Body of pancreas (tissue), 4 donors: ENCODE results near the gene ABCB11. TPM values are rescaled to one million over a fixed set of nuclear protein-coding genes. Genes with fewer than 3 reads are reported as not detected.

Source experiments
- ATAC-seq: fragments of 150-250 bp; one replicate; pipeline ENCODE4 v1.9.1; 2016
- DNase-seq, 4 donors: peaks; one replicate each; pipeline ENCODE4 v3.0.0-alpha.2; 2019
- H3K27ac ChIP-seq, 4 donors: fragments of 200-600 bp; sonication (generic); 1 replicate in 3 of 4; 2 replicates in 1 of 4; pipeline versions ENCODE4 v1.5.1 to v1.6.1; 2016 to 2019; ENCODE audit warnings: mild to moderate bottlenecking in 1 of 4, mixed read lengths in 1 of 4, moderate library complexity in 1 of 4
- H3K27me3 ChIP-seq, 2 donors: fragments of 200-600 bp; sonication (generic); one replicate each; pipeline ENCODE4 v1.6.0; 2016; ENCODE audit warnings: mild to moderate bottlenecking in 1 of 2
- H3K36me3 ChIP-seq, 2 donors: fragments of 200-600 bp; sonication (generic); replicated peaks in 1 of 2; 2 replicates each; pipeline ENCODE4 v1.5.1; 2016; ENCODE audit warnings: low read depth in 2 of 2; ENCODE audit not compliant: insufficient read depth in 1 of 2
- H3K4me1 ChIP-seq: fragments of 200-600 bp; sonication (generic); one replicate; pipeline ENCODE4 v1.6.0; 2016
- H3K4me3 ChIP-seq, 2 donors: fragments of 200-600 bp; sonication (generic); 1 replicate in 1 of 2; 2 replicates in 1 of 2; pipeline ENCODE4 v1.5.1; 2016 to 2019
- H3K9me3 ChIP-seq, 3 donors: fragments of 200-600 bp; sonication (generic); 1 replicate in 2 of 3; 2 replicates in 1 of 3; pipeline ENCODE4 v1.5.1; 2016
- CTCF ChIP-seq, 7 experiments: fragments of 450-650 bp in 4 of 7; fragments of 200-600 bp in 3 of 7; sonication (generic) in 3 of 7; IDR thresholded peaks; one replicate each; pipeline ENCODE4 v1.5.1; 2016 to 2019; ENCODE audit warnings: antibody characterized with exemption in 7 of 7
- POLR2A ChIP-seq, 3 donors: fragments of 450-650 bp; IDR thresholded peaks; one replicate each; pipeline ENCODE4 v1.6.1; 2016; ENCODE audit warnings: antibody characterized with exemption in 3 of 3, mild to moderate bottlenecking in 2 of 3
- WGBS, 2 donors: methylation state at CpG; one replicate each; pipeline ENCODE4 v1.1.5; 2017; 5-methylcytosine and 5-hydroxymethylcytosine counted together
- intact Hi-C: fragments of 100-400 bp; cut with DNase I; formaldehyde crosslinking; loops from one replicate; pipeline ENCODE4 v1.15.1; 2023
- total RNA-seq, 2 donors: library from RNA; depleted of rRNA; stranded (reverse); fragments of >200 nt; gene quantifications; one replicate each; pipeline ENCODE4 v1.1.0, GENCODE V29; 2016

The ABCB11 gene
- total RNA-seq, 2 donors from 2014 or later, result 0.33 TPM; not detected in 1

DNA sequence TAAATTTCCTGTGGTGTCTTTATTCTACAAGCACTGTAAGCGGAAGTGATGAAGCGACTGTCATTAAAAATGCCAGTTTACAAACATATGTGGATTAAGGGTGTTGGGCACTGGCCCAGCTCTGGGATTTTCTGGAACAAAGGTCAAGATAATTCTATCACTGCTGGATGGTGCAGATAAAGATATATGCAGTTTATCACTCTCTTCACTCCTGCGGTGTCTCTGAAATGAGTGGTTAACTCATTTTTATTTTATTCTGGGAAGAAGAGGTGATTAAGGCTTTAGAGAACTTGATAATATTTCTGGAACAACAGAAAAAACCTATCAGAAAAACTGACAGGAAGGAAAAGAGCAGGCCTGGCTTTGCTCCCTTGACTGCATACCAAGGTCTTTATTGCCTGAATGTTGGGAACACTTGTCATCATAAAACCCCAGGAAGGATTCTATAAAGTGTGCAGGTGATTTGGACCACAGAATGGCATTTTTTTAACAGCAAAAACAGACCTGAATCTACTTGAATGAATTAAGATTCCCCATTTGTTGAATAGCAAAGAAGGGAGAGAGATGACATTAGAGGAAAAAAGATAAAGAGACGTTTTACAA is 32.4 kb downstream of the ABCB11 start:
- H3K27me3 ChIP-seq, result no peaks in the 10 kb centered on the region
- DNase-seq (no peak), ATAC-seq (no peak)
- no peak overlapping the region for H3K27ac ChIP-seq
- intact Hi-C loops, result no loop called here
- H3K9me3 ChIP-seq, result no peaks in the 10 kb centered on the region
- H3K4me3 ChIP-seq, result no peak overlapping the region
- no peaks in the 10 kb centered on the region for H3K4me1 ChIP-seq
- TF ChIP-seq CTCF (IDR thresholded peaks at IDR 0.05), result no peak
- no peak for TF ChIP-seq POLR2A (IDR thresholded peaks at IDR 0.05)
- 86 to 87% methylated on average over 4 of the region's 4 CpGs for WGBS, 2 donors
- no peaks in the 10 kb centered on the region for H3K36me3 ChIP-seq

GRCh38 chr2:168997794-168998193 is 33.3 kb downstream of the ABCB11 start:
- 75 to 94% methylated on average over 1 of the region's 1 CpG for WGBS, 2 donors
- TF ChIP-seq CTCF (IDR thresholded peaks at IDR 0.05), result no peak
- no peak for TF ChIP-seq POLR2A (IDR thresholded peaks at IDR 0.05)
- intact Hi-C loops, result no loop called here
- no peak overlapping the region for H3K27ac ChIP-seq
- H3K4me1 ChIP-seq, result no peaks in the 10 kb centered on the region
- H3K4me3 ChIP-seq, result no peak overlapping the region
- H3K9me3 ChIP-seq, result no peaks in the 10 kb centered on the region
- H3K36me3 ChIP-seq, result no peaks in the 10 kb centered on the region
- no peaks in the 10 kb centered on the region for H3K27me3 ChIP-seq
- no peak for ATAC-seq
- DNase-seq, result no peak

DNA sequence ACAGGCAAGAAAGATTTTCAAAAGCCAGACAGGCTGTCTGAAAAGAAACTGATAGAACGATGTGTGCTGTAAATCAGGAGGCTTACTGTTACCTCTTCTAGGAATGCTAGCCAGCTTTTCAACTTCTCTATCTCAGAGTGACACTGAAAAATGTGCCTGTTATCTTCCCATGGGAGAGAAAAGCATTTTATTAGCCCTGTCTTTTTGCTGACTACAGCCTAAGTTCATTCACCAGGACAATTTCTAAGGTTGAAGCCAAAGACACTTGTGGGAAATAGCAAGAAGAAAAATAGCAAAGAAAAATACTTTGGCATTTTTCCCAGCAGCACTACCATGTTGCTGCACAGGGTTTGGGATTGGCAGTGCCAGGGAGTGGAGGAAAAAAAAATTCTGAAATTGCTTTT is 34.0 kb downstream of the ABCB11 start:
- peak; percentile 12 for ATAC-seq
- no peak for DNase-seq
- 14 to 32% methylated on average over 1 of the region's 1 CpG for WGBS, 2 donors
- Histone ChIP-seq H3K4me1 (no peaks in the 10 kb centered on the region), H3K27me3 (no peaks in the 10 kb centered on the region), H3K36me3 (no peaks in the 10 kb centered on the region), H3K4me3 (no peak overlapping the region), H3K9me3 (no peaks in the 10 kb centered on the region), H3K27ac (no peak overlapping the region)
- intact Hi-C loops, result no loop called here
- no peak for TF ChIP-seq POLR2A (IDR thresholded peaks at IDR 0.05)
- TF ChIP-seq CTCF (IDR thresholded peaks at IDR 0.05), result no peak

GRCh38 chr2:168995744-168996143 is 35.4 kb downstream of the ABCB11 start:
- H3K36me3 ChIP-seq, result no peaks in the 10 kb centered on the region
- no peak overlapping the region for H3K4me3 ChIP-seq
- H3K4me1 ChIP-seq, result no peaks in the 10 kb centered on the region
- no peak overlapping the region for H3K27ac ChIP-seq
- DNase-seq, result no peak
- H3K27me3 ChIP-seq, result no peaks in the 10 kb centered on the region
- WGBS, 2 donors, result 92 to 100% methylated on average over 1 of the region's 1 CpG
- no peaks in the 10 kb centered on the region for H3K9me3 ChIP-seq
- ATAC-seq, result no peak
- TF ChIP-seq CTCF (IDR thresholded peaks at IDR 0.05) (no peak), POLR2A (IDR thresholded peaks at IDR 0.05) (no peak)
- intact Hi-C loops, result no loop called here

GRCh38 chr2:168993538-168993937 is 37.6 kb downstream of the ABCB11 start:
- Histone ChIP-seq H3K9me3 (no peaks in the 10 kb centered on the region), H3K27me3 (no peaks in the 10 kb centered on the region), H3K27ac (no peak overlapping the region), H3K4me1 (no peaks in the 10 kb centered on the region), H3K36me3 (no peaks in the 10 kb centered on the region), H3K4me3 (no peak overlapping the region)
- intact Hi-C loops, result no loop called here
- no peak for DNase-seq
- ATAC-seq, result no peak
- TF ChIP-seq CTCF (IDR thresholded peaks at IDR 0.05) (no peak), POLR2A (IDR thresholded peaks at IDR 0.05) (no peak)
- 68 to 77% methylated on average over 3 of the region's 3 CpGs for WGBS, 2 donors
